Neural progenitor cell (in vitro differentiated cells): ENCODE measurements around the gene BTBD16. TPM values are rescaled to one million over a fixed set of nuclear protein-coding genes. Genes with fewer than 3 reads are reported as not detected.

Experiments
- DNase-seq: peaks from one replicate; pipeline ENCODE4 v3.0.0-alpha.2; 2016; ENCODE audit warnings: low spot score
- H2AFZ ChIP-seq: fragments of 200-600 bp; sonication (generic); replicated peaks from 2 replicates; pipeline ENCODE4 v1.6.1; 2016; ENCODE audit warnings: antibody characterized with exemption
- H3F3A ChIP-seq: fragments of 200-600 bp; sonication (generic); 2 replicates; pipeline ENCODE4 v1.6.1; 2016; ENCODE audit warnings: antibody characterized with exemption, low read depth
- H3K27ac ChIP-seq: fragments of 200-600 bp; sonication (generic); 2 replicates; pipeline ENCODE4 v1.5.1; 2016; ENCODE audit warnings: mild to moderate bottlenecking
- H3K27me3 ChIP-seq: fragments of 200-600 bp; sonication (generic); 2 replicates; pipeline ENCODE4 v1.6.1; 2016; ENCODE audit warnings: mild to moderate bottlenecking, moderate library complexity
- H3K36me3 ChIP-seq: fragments of 200-600 bp; sonication (generic); 2 replicates; pipeline ENCODE4 v1.5.1; 2016
- H3K4me1 ChIP-seq: fragments of 200-600 bp; sonication (generic); 2 replicates; pipeline ENCODE4 v1.6.1; 2016; ENCODE audit warnings: mixed run types
- H3K4me2 ChIP-seq: fragments of 200-600 bp; sonication (generic); 2 replicates; pipeline ENCODE4 v1.6.1; 2016
- H3K4me3 ChIP-seq: fragments of 200-600 bp; sonication (generic); 2 replicates; pipeline ENCODE4 v1.5.1; 2016
- H3K79me2 ChIP-seq: fragments of 200-600 bp; sonication (generic); 2 replicates; pipeline ENCODE4 v1.6.1; 2016; ENCODE audit warnings: low read depth
- H3K9ac ChIP-seq: fragments of 200-600 bp; sonication (generic); 2 replicates; pipeline ENCODE4 v1.6.1; 2016
- H3K9me3 ChIP-seq: fragments of 200-600 bp; sonication (generic); 2 replicates; pipeline ENCODE4 v1.5.1; 2016; ENCODE audit warnings: low read depth
- H4K20me1 ChIP-seq: fragments of 200-600 bp; sonication (generic); 2 replicates; pipeline ENCODE4 v1.6.1; 2016; ENCODE audit warnings: low read depth
- H3K27ac Mint-ChIP-seq: 3 replicates; pipeline ENCODE4 v1.8.0; 2021; ENCODE audit warnings: mixed read lengths
- H3K27me3 Mint-ChIP-seq: 2 replicates; pipeline ENCODE4 v1.8.0; 2022; ENCODE audit warnings: low read depth, mild to moderate bottlenecking, inconsistent platforms, moderate library complexity, mixed read lengths; ENCODE audit not compliant: insufficient read depth
- H3K36me3 Mint-ChIP-seq: 3 replicates; pipeline ENCODE4 v1.8.0; 2021; ENCODE audit warnings: mixed read lengths
- H3K4me1 Mint-ChIP-seq: 3 replicates; pipeline ENCODE4 v1.8.0; 2021; ENCODE audit warnings: mixed read lengths
- H3K4me3 Mint-ChIP-seq: 3 replicates; pipeline ENCODE4 v1.8.0; 2021; ENCODE audit warnings: mild to moderate bottlenecking, moderate library complexity, mixed read lengths
- H3K9me3 Mint-ChIP-seq: 3 replicates; pipeline ENCODE4 v1.8.0; 2020; ENCODE audit warnings: mixed read lengths
- EZH2 ChIP-seq: fragments of 200-600 bp; sonication (generic); IDR thresholded peaks from 2 replicates; pipeline ENCODE4 v1.6.1; 2017; ENCODE audit warnings: antibody characterized with exemption, mild to moderate bottlenecking, moderate library complexity
- EZH2phosphoT487 ChIP-seq: fragments of 200-600 bp; sonication (generic); IDR thresholded peaks from 2 replicates; pipeline ENCODE4 v1.6.1; 2017; ENCODE audit warnings: antibody characterized with exemption
- total RNA-seq: library from RNA; depleted of rRNA; stranded (reverse); fragments of >200 nt; gene quantifications from 2 replicates; pipeline ENCODE4 v1.2.3, GENCODE V29; 2015; ENCODE audit warnings: low replicate concordance
- TF ChIP-seq, protein P1 (sequence below): fragments of 200-600 bp; sonication (generic); IDR thresholded peaks from 2 replicates; pipeline ENCODE4 v1.5.1; 2017; ENCODE audit warnings: antibody characterized with exemption, mild to moderate bottlenecking

Gene BTBD16
- total RNA-seq, 1 donor from 2014 or later, result not detected

DNA sequence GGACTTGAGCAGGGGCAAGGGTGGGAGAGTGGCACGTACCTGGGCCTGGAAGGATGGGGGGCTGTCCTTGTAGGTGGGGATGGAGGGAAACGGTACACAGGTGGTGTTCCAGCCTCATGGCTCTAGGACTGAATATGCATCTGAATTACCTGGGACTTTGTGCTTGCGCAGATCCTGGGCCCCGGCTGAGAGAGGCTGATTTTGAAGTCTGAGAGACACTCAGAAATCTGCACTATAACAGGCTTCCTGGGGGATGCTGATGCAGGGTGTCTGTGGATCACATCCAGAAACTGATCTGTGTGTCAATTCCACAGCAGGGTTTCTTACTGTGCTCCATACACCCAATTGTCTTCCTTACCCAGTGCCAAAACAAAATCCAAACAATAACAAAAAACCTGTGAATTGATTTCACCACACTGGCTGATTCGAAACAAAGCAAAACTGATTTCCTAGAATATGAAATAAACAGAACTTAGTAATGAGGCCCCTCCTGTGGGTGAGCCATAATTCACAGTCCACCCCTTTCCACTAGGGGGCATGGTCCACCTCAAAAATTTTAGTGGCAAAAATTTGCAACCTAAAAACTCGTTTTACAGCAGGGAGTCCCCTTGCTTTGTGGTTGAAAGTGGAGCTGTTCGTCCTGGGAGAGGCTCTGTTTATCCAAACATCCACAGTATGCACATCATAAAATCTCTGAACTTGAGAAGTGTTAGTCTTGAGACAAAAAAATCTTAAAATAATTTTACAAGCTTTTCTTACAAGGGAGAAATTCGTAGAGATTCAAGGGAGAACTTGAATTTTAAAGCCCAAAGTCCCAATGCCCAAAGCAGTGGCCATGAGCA, 71.4 kb downstream of the BTBD16 start:
- Histone ChIP-seq H3K9ac (no peak overlapping the region), H4K20me1 (no peaks in the 10 kb centered on the region), H3K27ac (no peak overlapping the region), H3F3A (peaks cover 4% of the 10 kb centered on the region), H2AFZ (peak overlapping the region; percentile 13), H3K36me3 (no peaks in the 10 kb centered on the region), H3K4me3 (no peak overlapping the region), H3K4me2 (no peak overlapping the region), H3K27me3 (no peaks in the 10 kb centered on the region), H3K9me3 (peaks cover 7% of the 10 kb centered on the region), H3K79me2 (no peaks in the 10 kb centered on the region), H3K4me1 (peaks cover 7% of the 10 kb centered on the region)
- Mint-ChIP-seq H3K27ac (no peak overlapping the region), H3K9me3 (peaks cover 28% of the 10 kb centered on the region), H3K27me3 (peaks cover 6% of the 10 kb centered on the region), H3K36me3 (peaks cover 3% of the 10 kb centered on the region), H3K4me1 (peaks cover 36% of the 10 kb centered on the region), H3K4me3 (no peak overlapping the region)
- TF ChIP-seq EZH2 (no peak), EZH2phosphoT487 (no peak)
- TF ChIP-seq, protein P1, sequence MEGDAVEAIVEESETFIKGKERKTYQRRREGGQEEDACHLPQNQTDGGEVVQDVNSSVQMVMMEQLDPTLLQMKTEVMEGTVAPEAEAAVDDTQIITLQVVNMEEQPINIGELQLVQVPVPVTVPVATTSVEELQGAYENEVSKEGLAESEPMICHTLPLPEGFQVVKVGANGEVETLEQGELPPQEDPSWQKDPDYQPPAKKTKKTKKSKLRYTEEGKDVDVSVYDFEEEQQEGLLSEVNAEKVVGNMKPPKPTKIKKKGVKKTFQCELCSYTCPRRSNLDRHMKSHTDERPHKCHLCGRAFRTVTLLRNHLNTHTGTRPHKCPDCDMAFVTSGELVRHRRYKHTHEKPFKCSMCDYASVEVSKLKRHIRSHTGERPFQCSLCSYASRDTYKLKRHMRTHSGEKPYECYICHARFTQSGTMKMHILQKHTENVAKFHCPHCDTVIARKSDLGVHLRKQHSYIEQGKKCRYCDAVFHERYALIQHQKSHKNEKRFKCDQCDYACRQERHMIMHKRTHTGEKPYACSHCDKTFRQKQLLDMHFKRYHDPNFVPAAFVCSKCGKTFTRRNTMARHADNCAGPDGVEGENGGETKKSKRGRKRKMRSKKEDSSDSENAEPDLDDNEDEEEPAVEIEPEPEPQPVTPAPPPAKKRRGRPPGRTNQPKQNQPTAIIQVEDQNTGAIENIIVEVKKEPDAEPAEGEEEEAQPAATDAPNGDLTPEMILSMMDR, result peak; percentile 77
- peak; percentile 57 for DNase-seq

DNA sequence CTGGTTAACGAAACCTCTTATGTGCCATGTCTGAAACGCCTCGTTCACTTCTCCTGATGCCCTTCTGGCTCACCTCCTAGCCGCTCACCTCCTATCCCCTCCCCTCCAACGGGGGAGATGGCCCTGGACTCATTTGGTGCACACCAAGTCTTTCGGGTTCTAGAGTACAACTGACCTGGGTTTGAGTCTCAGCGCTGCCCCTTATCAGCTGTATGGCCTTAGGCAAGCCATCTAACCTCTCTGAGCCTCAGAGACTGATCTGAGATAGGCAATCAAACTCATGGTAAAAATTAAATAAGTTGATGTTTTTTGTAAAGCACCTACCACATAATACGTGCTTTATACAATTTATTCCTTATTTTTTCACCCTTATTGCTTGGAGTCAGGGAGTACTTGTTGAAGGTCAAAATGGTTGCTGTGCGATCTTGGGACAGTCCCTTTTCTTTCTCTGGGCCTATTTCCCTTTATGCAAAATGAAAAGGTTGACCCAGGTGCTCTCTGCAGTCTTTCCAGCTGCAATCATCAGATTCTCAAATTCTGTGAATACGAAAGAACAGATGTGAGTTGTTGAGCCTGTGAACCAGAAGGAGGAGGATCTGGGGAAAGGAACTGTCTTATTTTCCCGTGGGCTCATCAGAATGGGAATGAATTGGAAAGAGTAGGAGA, 72.2 kb downstream of the BTBD16 start:
- H2AFZ ChIP-seq, result peak overlapping the region; percentile 13
- no peaks in the 10 kb centered on the region for H3K79me2 ChIP-seq
- peaks cover 12% of the 10 kb centered on the region for H3F3A ChIP-seq
- no peak overlapping the region for H3K27ac ChIP-seq
- H3K4me1 ChIP-seq, result peaks cover 14% of the 10 kb centered on the region
- Mint-ChIP-seq H3K4me3 (no peak overlapping the region), H3K4me1 (peaks cover 36% of the 10 kb centered on the region), H3K36me3 (peaks cover 3% of the 10 kb centered on the region), H3K27ac (no peak overlapping the region), H3K27me3 (peaks cover 8% of the 10 kb centered on the region), H3K9me3 (peaks cover 28% of the 10 kb centered on the region)
- no peak overlapping the region for H3K4me2 ChIP-seq
- no peak overlapping the region for H3K4me3 ChIP-seq
- H3K27me3 ChIP-seq, result no peaks in the 10 kb centered on the region
- no peak overlapping the region for H3K9ac ChIP-seq
- DNase-seq, result no peak
- TF ChIP-seq, protein P1, result no peak
- no peak for TF ChIP-seq EZH2
- TF ChIP-seq EZH2phosphoT487, result no peak
- no peaks in the 10 kb centered on the region for H4K20me1 ChIP-seq
- no peaks in the 10 kb centered on the region for H3K36me3 ChIP-seq
- peaks cover 7% of the 10 kb centered on the region for H3K9me3 ChIP-seq

DNA sequence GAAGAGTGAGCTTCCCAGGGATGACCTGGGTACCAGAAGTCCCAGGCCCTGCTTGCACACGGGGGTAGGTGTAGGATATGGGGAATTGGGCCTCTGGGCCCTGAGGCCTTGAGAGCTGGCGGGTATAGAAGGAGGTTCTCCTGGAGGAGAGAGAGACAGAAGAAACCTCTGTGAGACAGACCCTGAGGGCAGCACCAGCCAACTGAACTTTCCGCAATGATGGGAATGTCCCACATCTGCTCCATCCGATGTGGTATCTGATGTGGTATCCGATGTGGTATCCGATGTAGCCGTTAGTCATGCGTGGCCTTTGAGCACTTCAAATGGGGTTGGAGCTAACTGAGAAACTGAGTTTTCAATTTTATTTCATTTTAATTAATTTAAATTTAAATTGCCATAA, 72.8 kb downstream of the BTBD16 start:
- no peak overlapping the region for H3K4me2 ChIP-seq
- peaks cover 7% of the 10 kb centered on the region for H3K9me3 ChIP-seq
- peaks cover 21% of the 10 kb centered on the region for H3K4me1 ChIP-seq
- H3K79me2 ChIP-seq, result no peaks in the 10 kb centered on the region
- H3K27me3 ChIP-seq, result no peaks in the 10 kb centered on the region
- no peak overlapping the region for H3K9ac ChIP-seq
- H3F3A ChIP-seq, result peaks cover 18% of the 10 kb centered on the region
- Mint-ChIP-seq H3K4me1 (peaks cover 36% of the 10 kb centered on the region), H3K27ac (no peak overlapping the region), H3K27me3 (peaks cover 8% of the 10 kb centered on the region), H3K36me3 (peaks cover 3% of the 10 kb centered on the region), H3K4me3 (no peak overlapping the region), H3K9me3 (peaks cover 28% of the 10 kb centered on the region)
- H3K4me3 ChIP-seq, result no peak overlapping the region
- H3K27ac ChIP-seq, result no peak overlapping the region
- TF ChIP-seq EZH2 (no peak), EZH2phosphoT487 (no peak)
- TF ChIP-seq, protein P1, result no peak
- H2AFZ ChIP-seq, result no peak overlapping the region
- H3K36me3 ChIP-seq, result no peaks in the 10 kb centered on the region
- no peak for DNase-seq
- no peaks in the 10 kb centered on the region for H4K20me1 ChIP-seq
